Stimulated activated naive CD4-positive, alpha-beta T cell (primary cell): Measurements from ENCODE around the gene KIAA0753.

Experiments
- DNase-seq, 6 experiments: peaks; one replicate each; lab custom pipeline; 2025; lab: John Stamatoyannopoulos, UW

KIAA0753 gene

DNA sequence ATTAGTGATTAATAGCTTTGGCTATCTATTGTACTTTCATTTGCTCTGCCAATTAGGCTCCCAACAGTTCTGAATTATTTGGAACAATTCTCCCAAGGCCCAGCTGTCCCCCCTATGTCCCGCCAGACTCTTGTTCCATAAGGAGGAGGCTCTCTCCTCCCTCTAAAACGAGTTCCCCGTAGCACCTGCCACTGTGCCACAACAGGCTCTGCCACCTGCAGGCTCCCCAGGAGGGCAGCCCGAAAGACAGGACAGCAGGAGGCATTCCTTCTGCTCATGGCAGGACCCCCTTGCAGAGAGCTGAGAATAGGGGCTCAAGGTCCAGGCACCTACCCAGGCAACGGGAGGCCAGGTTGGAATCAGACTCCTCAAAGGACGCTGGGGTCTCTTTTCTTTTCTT is 93.2 kb downstream of the KIAA0753 start:
- no peak for DNase-seq

DNA sequence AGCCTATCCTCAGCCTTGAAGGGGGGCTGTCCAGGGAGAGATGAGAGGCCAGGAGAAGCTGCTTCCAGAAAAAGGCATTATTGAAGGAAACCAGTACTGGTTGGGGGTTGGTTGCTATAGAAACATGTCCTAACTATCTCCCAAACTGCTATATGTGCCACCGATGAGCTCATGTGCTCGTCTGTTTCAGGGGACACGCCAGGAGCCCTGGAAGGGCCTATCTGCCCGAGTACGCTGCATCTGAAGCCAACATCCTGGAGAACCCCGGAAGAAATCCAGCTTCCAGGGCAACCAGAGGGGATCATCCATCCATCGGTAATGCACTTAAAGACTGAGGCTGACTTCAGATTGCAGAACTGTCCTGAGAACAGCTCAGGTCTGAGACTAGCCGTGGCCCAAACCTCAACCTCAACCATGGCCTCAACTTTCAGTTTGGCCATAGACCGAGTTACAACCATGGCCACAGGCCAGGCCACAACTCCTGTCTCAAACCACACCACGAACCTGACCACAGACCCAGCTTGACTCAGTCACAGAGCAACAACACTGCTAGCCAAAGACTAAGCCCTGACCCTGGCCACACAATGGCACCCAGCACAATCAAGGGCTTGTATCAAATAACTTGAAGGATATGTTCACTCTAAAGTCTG is 94.3 kb downstream of the KIAA0753 start:
- DNase-seq: no peak

GRCh38 chr17:6545291-6545690 is 95.2 kb downstream of the KIAA0753 start:
- no peak for DNase-seq

- no peak for DNase-seq
Measured at GRCh38 chr17:6544011-6544370, 96.5 kb downstream of the KIAA0753 start.

GRCh38 chr17:6543079-6544010 is 97.2 kb downstream of the KIAA0753 start:
- no peak for DNase-seq

DNA sequence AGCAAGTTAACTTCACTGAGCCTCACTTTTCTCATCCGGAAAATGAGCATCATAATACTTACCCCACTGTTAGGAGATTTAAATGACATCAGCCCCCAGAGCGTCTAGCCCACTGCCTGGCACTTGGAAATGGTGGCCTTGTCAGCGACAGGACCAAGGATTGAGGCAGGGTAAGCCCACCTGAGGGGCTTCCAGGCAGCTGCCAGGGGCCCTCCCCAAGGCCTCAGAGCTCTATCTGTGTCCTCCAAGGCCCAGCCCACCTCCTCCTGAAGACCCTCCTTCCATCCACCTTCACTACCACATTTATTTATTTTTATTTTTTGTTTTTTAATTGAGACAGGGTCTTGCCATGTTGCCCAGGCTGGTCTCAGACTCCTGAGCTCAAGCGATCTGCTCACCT is 97.9 kb downstream of the KIAA0753 start:
- DNase-seq: no peak

DNA sequence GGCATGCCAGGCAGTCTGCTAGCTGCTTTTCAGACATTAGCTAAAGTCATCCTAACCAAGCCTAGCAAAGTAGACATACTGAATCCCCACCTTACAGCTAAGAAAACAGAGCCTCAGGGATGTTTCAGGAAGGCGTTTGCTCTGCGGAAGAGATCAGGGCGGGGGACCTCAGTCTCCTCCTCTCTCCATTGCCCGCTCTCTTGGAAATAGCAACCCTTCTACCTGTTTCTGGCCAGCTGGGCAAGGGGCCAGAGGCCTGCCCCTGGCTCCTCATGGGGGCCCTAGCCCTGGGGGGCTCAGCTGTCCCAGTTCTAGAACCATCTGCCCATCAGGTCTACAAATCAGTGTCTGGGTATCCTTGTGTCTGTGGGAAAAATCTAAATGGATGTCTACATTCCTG is 98.6 kb downstream of the KIAA0753 start:
- no peak for DNase-seq

GRCh38 chr17:6539871-6540270 is 100.6 kb downstream of the KIAA0753 start:
- DNase-seq: no peak

GRCh38 chr17:6536566-6537065 is 103.9 kb downstream of the KIAA0753 start:
- DNase-seq: no peak

- DNase-seq: no peak
Measured at GRCh38 chr17:6536053-6536452, 104.5 kb downstream of the KIAA0753 start.

GRCh38 chr17:6534846-6535514 is 105.5 kb downstream of the KIAA0753 start:
- no peak for DNase-seq

GRCh38 chr17:6532441-6532885 is 108.0 kb downstream of the KIAA0753 start:
- no peak for DNase-seq

DNA sequence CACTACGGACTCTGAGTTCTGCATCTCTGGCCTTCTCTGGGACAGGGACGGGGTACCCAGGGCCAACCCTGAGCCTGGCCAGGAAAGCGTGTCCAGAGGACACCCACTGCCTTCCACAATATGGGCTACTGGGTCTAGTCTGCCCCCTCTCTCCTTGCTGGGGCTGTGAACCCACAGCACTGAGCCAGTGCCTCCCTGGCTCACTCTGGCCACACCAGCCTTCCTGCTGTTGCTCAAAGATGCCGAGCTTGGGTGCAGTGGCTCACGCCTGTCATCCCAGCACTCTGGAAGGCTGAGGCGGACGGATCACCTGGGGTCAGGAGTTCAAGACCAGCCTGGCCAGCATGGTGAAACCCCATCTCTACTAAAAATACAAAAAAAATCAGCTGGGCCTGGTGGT is 108.9 kb downstream of the KIAA0753 start:
- no peak for DNase-seq

GRCh38 chr17:6530324-6530920 is 110.1 kb downstream of the KIAA0753 start:
- no peak for DNase-seq

GRCh38 chr17:6528557-6528956 is 112.0 kb downstream of the KIAA0753 start:
- DNase-seq: no peak
